Neutrophil (primary cell): ENCODE measurements around the gene TMEM91.

ENCODE experiments used
- H3K27ac ChIP-seq: fragments of 200-600 bp; sonication (generic); 2 replicates; pipeline ENCODE4 v1.5.1; 2016; ENCODE audit warnings: mild to moderate bottlenecking, moderate library complexity
- H3K27me3 ChIP-seq: fragments of 200-600 bp; sonication (generic); 2 replicates; pipeline ENCODE4 v1.6.0; 2016; ENCODE audit warnings: mild to moderate bottlenecking
- H3K36me3 ChIP-seq: fragments of 200-600 bp; sonication (generic); 2 replicates; pipeline ENCODE4 v1.5.1; 2017
- H3K4me1 ChIP-seq, 2 experiments: fragments of 200-600 bp in 1 of 2; sonication (generic) in 1 of 2; 1 replicate in 1 of 2; 2 replicates in 1 of 2; pipeline versions ENCODE4 v1.5.1 to v1.6.1; 2013 to 2016; ENCODE audit warnings: low read depth in 1 of 2, low read length in 1 of 2, mild to moderate bottlenecking in 1 of 2, moderate library complexity in 1 of 2; ENCODE audit not compliant: control insufficient read depth in 1 of 2, insufficient read depth in 1 of 2
- H3K4me3 ChIP-seq, 2 experiments: fragments of 200-600 bp in 1 of 2; sonication (generic) in 1 of 2; 1 replicate in 1 of 2; 2 replicates in 1 of 2; pipeline ENCODE4 v1.5.1; 2013 to 2016; ENCODE audit warnings: low read depth in 1 of 2, low read length in 1 of 2, mild to moderate bottlenecking in 1 of 2, moderate library complexity in 1 of 2
- H3K9me3 ChIP-seq: fragments of 200-600 bp; sonication (generic); 2 replicates; pipeline ENCODE4 v1.5.1; 2016
- CTCF ChIP-seq: fragments of 200-600 bp; sonication (generic); IDR thresholded peaks from 2 replicates; pipeline ENCODE4 v1.5.1; 2016; ENCODE audit warnings: antibody characterized with exemption

TMEM91 gene

DNA sequence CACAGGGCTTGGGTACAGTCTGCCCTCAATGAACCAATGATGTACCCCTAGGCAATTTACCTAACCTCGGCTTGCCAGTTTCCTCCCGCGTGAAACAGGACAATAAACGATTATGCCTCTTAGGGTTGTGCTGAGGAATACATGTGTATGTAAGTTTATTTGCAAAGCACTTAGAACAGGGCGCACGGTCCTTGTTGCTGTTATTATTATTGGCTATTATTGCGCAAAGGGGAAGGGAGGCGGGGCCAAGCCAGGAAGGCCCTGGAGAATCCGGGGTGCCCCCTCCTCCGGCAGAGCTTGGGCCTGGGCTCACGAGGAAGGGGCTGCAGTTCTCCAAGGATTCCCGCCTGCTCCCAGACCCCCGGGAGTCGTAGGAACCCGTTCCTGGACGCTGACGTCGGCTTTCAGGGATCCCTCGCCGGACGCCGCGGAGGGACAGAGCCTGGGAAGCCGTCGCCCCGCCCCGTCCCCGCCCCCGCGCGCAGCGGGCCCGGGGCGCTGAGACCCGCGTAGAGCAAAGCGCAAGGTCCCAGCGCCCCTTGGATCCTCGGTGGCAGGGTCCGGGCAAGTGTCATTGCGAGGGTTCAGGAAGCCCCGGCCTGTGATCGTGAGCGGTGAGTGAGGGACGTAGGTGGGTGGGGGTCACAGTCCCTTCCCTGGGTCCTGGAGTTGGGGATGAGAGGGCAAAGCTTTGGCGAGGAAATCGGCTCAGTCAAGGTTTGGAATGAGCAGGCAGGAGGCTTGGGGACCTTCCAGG is at the start of gene TMEM91:
Gene TMEM91 (plus strand): TSS at position 293 of the 757 bp plus-strand sequence. CDS start 1,777 bp downstream, outside the sequence.
- peak within 1 kb of the TSS; percentile 85 for H3K27ac ChIP-seq
- H3K4me3 ChIP-seq, result peak within 1 kb of the TSS; percentile 84 to 91
- TF ChIP-seq CTCF, result no peak
- peaks cover 14% of the 10 kb centered on the region for H3K36me3 ChIP-seq
- H3K4me1 ChIP-seq, result peaks cover 57 to 61% of the 10 kb centered on the region in 2 experiments
- H3K27me3 ChIP-seq, result no peaks in the 10 kb centered on the region
- no peaks in the 10 kb centered on the region for H3K9me3 ChIP-seq

- no peaks in the 10 kb centered on the region for H3K27me3 ChIP-seq
- peaks cover 89 to 91% of the 10 kb centered on the region in 2 experiments for H3K4me1 ChIP-seq
- H3K36me3 ChIP-seq, result peaks cover 50% of the 10 kb centered on the region
- no peak for TF ChIP-seq CTCF
- H3K4me3 ChIP-seq, result peak overlapping the region; percentile 69 to 78
- H3K27ac ChIP-seq, result peak overlapping the region; percentile 92
- H3K9me3 ChIP-seq, result no peaks in the 10 kb centered on the region
Observed at GRCh38 chr19:41327076-41327575, 49.2 kb upstream of the TMEM91 start.

- H3K27ac ChIP-seq, result peak overlapping the region; percentile 92
- H3K9me3 ChIP-seq, result no peaks in the 10 kb centered on the region
- peaks cover 89 to 91% of the 10 kb centered on the region in 2 experiments for H3K4me1 ChIP-seq
- no peaks in the 10 kb centered on the region for H3K27me3 ChIP-seq
- peaks cover 50% of the 10 kb centered on the region for H3K36me3 ChIP-seq
- H3K4me3 ChIP-seq, result peak overlapping the region; percentile 69 to 78
- peak; percentile 38 for TF ChIP-seq CTCF
Observed at GRCh38 chr19:41327576-41328156, 48.7 kb upstream of the TMEM91 start.

GRCh38 chr19:41328157-41328841 is 48.0 kb upstream of the TMEM91 start:
- Histone ChIP-seq H3K36me3 (peaks cover 52% of the 10 kb centered on the region), H3K27ac (peak overlapping the region; percentile 92), H3K9me3 (no peaks in the 10 kb centered on the region), H3K4me3 (peak overlapping the region; percentile 69 to 78), H3K4me1 (peaks cover 87 to 91% of the 10 kb centered on the region in 2 experiments), H3K27me3 (no peaks in the 10 kb centered on the region)
- no peak for TF ChIP-seq CTCF

GRCh38 chr19:41328842-41329225 is 47.5 kb upstream of the TMEM91 start:
- TF ChIP-seq CTCF, result no peak
- peak overlapping the region; percentile 69 to 78 for H3K4me3 ChIP-seq
- peaks cover 87 to 91% of the 10 kb centered on the region in 2 experiments for H3K4me1 ChIP-seq
- H3K27me3 ChIP-seq, result no peaks in the 10 kb centered on the region
- H3K27ac ChIP-seq, result peak overlapping the region; percentile 92
- H3K9me3 ChIP-seq, result no peaks in the 10 kb centered on the region
- peaks cover 52% of the 10 kb centered on the region for H3K36me3 ChIP-seq
